Measurements from ENCODE around the gene EPHB2.

Gene EPHB2

GRCh38 chr1:22751124-22751531 lies 40.5 kb downstream of the EPHB2 start:
- DNase-seq (ENCODE audit: low read depth), result no peak

- no peak for DNase-seq (ENCODE audit: low read depth)
Observed at GRCh38 chr1:22752339-22752738, 41.7 kb downstream of the EPHB2 start.

- no peak for DNase-seq (ENCODE audit: low read depth)
Observed at GRCh38 chr1:22753481-22753971, 42.9 kb downstream of the EPHB2 start.

- no peak for DNase-seq (ENCODE audit: low read depth)
Observed at GRCh38 chr1:22754106-22754768, 43.6 kb downstream of the EPHB2 start.

- no peak for DNase-seq (ENCODE audit: low read depth)
Observed at GRCh38 chr1:22754824-22755223, 44.2 kb downstream of the EPHB2 start.

- no peak for DNase-seq (ENCODE audit: low read depth)
Observed at GRCh38 chr1:22755641-22756040, 45.0 kb downstream of the EPHB2 start.

GRCh38 chr1:22756125-22756735 lies 45.6 kb downstream of the EPHB2 start:
- DNase-seq (ENCODE audit: low read depth), result no peak

- DNase-seq (ENCODE audit: low read depth), result no peak
Observed at GRCh38 chr1:22760455-22760854, 49.8 kb downstream of the EPHB2 start.

GRCh38 chr1:22761101-22761500 lies 50.5 kb downstream of the EPHB2 start:
- no peak for DNase-seq (ENCODE audit: low read depth)

GRCh38 chr1:22761821-22762220 lies 51.2 kb downstream of the EPHB2 start:
- no peak for DNase-seq (ENCODE audit: low read depth)

- no peak for DNase-seq (ENCODE audit: low read depth)
Observed at GRCh38 chr1:22763487-22764200, 53.0 kb downstream of the EPHB2 start.

- no peak for DNase-seq (ENCODE audit: low read depth)
Observed at GRCh38 chr1:22767852-22768251, 57.2 kb downstream of the EPHB2 start.

- no peak for DNase-seq (ENCODE audit: low read depth)
Observed at GRCh38 chr1:22769932-22770331, 59.3 kb downstream of the EPHB2 start.

- no peak for DNase-seq (ENCODE audit: low read depth)
Observed at GRCh38 chr1:22772014-22772413, 61.4 kb downstream of the EPHB2 start.

GRCh38 chr1:22773981-22774832 lies 63.6 kb downstream of the EPHB2 start:
- no peak for DNase-seq (ENCODE audit: low read depth)

GRCh38 chr1:22774833-22775182 lies 64.2 kb downstream of the EPHB2 start:
- no peak for DNase-seq (ENCODE audit: low read depth)

- no peak for DNase-seq (ENCODE audit: low read depth)
Observed at GRCh38 chr1:22775478-22775877, 64.8 kb downstream of the EPHB2 start.

- no peak for DNase-seq (ENCODE audit: low read depth)
Observed at GRCh38 chr1:22776035-22776613, 65.5 kb downstream of the EPHB2 start.

GRCh38 chr1:22777388-22778057 lies 66.9 kb downstream of the EPHB2 start:
- DNase-seq (ENCODE audit: low read depth), result no peak

- no peak for DNase-seq (ENCODE audit: low read depth)
Observed at GRCh38 chr1:22778408-22778807, 67.8 kb downstream of the EPHB2 start.

GRCh38 chr1:22778862-22779520 lies 68.4 kb downstream of the EPHB2 start:
- DNase-seq (ENCODE audit: low read depth), result no peak
